Measurements from ENCODE around the gene PEAK3.

Gene PEAK3

GRCh38 chr19:2315121-2315817 is 33.3 kb upstream of the PEAK3 start:
- DNase-seq: no peak

DNA sequence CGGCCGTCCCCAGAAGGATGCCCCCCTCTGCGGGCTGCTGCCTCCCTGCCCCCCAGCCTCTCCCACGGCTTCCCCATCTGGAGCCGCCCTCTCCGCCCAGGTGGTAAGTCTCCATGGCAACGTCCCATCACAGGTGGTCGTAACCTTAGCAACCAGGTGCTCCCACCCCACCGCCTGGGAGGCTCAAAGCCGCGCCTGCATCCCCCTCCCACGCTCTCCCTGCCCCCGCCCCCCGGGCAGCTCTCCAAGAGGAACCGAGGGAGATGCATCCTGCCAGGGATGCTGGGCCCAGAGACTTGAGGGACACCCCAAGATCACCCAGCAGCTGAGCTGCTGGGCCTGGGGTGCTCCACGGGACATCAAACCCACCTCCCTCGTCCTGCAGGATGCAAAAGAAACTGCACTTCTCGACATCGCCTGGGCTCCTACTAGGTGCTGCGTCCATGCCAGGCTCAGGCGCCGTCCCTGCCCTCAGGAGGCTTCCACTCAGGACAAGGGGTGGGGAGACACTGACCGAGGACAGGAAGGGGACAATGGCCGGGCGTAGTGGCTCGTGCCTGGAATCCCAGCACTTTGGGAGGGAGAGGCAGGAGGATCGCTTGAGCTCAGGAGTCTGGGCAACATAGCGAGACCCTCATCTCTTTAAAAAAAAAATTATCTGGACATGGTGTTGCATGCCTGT is 31.0 kb upstream of the PEAK3 start:
- no peak for DNase-seq

- DNase-seq: no peak
These were observed 29.1 kb upstream of the PEAK3 start for GRCh38 chr19:2311093-2311492.

DNA sequence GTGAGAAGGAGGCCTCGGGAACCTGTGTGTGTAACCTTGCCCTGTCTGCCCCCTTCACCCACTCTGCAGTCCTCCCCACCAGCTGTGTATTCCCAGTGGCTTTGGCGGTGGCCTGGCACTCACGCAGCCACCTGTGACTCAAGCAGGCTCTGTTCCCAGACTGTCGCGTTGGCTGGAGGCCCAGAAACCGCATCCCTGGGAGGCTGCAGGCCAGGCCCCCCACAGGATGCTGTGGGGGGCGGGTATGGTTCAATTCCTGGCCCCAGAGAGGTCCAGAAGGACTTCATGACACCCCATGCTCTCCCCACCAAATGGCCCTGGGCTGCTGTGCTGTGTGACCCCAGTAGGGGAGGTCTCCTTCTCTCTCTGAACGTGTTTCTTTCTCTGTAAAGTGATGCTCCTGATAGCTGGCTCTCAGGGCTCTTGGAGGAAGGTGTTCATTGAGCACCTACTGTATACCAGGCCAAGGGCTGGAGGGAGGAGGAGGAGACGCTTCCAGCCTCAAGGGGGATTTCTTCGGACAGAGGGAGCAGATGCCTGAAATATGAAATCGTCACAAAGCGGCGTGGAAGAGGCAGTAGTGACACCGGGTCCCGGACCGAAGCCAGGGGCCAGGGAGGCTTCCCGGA is 27.9 kb upstream of the PEAK3 start:
- DNase-seq: no peak

DNA sequence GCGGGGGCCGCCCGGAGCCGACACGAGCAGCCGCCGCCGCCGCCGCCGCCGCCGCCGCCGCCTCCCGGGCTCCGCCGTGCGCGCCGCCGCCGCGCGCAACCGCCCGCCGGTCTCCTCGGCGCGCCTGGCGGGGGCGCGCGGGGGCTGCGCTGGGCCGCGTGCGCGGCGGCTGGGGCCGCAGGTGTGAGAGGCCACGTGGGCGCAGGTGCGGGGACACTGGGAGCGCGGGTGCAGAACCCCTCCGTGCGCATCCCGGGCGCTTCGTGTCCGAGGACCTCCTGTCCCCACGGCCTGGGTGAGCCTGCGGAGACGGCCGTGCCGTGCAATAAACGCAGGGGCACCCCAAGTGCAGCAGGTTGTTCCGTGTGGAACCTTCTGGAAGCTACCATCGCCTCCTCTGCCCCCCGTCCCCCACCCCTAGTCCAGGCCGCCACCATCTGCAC is 26.2 kb upstream of the PEAK3 start, which contains the start of gene LINGO3:
LINGO3 (minus strand) TSS at position 41 of the 443 bp plus-strand sequence. CDS start 16,378 bp downstream, outside the sequence.
- DNase-seq: no peak

- no peak for DNase-seq
These were observed 25.6 kb upstream of the PEAK3 start for GRCh38 chr19:2307518-2308012.

DNA sequence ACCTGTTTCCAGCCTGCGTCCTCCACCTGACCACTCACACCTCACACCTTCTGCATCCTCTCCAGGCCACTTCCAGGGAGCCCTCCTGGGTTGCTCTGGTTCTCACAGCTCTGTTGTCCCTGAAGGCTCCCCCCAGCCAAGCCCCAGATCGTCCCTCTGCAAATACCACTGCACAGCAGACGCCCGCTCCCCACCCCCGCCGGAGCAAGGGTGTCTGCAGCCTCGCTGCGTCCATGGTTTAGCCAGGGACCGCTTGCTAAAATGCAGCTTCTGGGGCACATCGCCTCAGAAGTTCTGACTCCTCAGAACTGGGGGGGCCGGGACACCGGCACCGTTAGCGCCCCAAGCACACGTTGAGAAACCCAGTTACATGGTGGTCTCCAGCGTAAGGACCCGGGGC is 25.0 kb upstream of the PEAK3 start:
- DNase-seq: no peak

GRCh38 chr19:2306281-2306806 is 24.4 kb upstream of the PEAK3 start:
- no peak for DNase-seq

DNA sequence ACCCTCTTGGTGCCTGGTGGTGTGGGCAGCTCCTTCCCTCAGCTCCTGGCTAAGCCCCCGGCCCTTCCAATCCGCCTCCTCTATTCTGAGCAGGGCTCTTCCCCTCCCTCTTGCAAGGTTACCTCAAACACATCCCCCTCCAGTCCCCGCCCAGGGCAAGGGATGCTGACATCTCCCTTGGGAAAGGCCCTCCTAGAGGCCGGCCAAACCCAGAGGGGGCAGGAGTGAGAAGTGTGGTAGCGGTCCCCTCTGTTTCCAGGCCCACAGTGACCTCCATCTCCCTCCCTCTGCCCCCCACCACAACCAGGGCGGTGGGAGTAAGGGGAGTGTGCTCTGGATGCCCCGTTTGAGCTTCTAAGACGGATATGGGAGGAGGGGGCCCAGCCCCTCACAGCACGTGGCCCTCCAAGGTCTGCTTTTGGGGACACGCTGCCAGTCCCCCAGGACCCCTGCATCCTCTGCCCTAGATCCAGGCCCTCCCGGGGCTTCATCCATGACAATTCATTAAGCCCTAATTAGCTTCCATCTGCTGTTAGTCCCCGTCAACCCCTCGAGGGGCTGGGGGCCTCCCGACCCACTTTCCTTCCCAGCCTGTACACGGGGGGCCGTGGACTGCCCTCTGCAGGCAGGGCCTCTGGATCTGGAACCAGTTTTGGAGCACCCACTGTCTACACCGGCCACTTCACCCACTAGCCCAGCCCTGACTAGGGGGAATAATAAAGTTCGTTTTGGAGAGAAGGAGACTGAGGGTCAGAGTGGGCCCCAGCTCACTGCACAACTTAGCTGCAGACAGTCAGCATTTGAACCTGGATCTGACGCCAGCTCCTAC is 23.7 kb upstream of the PEAK3 start:
- no peak for DNase-seq

DNA sequence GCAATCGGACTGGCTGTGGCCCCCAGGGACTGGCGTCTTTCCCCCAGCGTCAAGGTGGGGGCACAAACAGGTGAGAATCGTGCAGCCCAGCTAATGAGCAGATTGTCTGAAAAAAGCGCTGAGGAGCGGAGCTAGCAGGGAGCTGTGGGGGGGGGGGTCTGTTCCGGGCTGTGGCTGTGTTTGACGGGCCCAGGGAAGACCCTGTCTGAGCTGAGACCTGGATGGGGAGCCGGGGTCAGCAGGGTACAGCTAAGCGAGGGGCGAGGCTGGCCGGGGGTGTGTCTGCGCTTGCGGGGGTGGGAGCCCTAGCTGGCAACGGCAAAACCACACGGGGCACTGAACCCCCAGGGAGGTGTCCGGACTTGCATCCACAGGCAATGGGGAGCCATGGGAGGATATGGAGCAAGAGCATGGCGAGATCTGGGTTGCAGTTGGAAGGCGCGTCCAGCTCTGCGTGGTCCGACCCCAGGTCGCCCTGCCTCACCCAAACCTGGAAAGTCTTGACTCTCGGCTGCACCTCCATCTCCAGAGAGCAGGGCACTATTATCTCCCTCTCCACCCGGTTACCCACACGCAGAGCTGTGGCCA is 21.3 kb upstream of the PEAK3 start:
- no peak for DNase-seq

DNA sequence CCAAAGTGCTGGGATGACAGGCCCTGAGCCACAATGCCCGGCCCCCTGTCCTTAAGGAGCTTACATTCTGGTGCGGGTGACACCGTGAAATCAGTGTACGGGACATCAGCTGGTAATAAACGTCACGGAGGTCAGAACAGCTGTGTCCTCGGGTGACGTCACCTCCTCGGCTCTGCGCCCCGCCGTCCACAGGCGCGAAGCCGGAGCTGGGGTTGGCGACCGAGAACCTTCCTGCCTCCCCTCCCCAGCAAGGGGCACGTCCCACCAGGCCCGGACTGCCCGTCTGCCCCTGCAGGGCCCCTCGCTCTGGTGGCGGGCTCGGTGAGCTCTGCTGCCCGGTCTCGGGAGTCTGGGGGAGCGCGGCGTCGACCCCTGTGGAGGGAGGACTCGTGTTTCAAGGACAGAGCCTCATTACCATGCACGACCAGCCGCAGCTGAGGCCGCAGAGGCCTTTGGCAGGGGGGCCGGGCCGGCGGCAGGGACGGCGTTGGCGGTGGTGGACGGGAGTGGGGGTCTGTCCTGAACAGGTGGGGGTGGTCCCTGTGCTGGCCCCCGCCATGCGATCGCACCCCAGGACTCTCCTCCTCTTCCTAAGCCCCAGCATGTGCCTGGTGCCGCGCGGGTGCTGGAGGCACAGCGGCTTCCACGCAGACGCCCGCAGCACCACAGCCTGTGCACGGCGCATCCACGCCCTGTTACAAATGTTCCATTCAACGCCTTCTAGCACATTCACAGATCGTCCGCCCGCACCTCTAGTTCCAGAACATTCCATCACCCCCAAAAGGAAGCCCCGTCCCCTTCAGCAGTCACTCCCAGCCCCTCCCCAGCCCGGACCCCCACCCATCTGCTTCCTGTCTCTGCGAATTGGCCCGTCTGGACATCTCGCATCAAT is 20.6 kb upstream of the PEAK3 start:
- DNase-seq: no peak

DNA sequence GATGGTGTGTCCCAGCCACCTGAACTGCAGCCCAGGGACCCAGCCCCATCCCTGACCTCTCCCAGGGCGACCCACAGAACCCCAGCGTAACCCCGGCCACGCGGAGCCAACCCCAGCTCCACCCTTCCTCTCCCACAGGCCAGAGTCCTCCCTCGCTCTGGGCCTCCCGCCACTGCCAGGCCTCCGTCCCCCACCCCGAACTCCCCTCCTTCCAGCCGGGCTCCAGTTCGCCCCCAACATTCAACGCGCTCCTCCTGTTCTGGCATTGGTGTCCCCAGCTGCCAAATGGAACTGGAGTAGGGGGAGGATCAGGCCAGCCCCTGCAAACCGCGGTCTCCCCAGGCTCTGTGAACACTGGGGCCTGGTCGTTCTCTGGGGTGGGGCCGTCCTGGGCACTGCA is 18.6 kb upstream of the PEAK3 start:
- DNase-seq: no peak

DNA sequence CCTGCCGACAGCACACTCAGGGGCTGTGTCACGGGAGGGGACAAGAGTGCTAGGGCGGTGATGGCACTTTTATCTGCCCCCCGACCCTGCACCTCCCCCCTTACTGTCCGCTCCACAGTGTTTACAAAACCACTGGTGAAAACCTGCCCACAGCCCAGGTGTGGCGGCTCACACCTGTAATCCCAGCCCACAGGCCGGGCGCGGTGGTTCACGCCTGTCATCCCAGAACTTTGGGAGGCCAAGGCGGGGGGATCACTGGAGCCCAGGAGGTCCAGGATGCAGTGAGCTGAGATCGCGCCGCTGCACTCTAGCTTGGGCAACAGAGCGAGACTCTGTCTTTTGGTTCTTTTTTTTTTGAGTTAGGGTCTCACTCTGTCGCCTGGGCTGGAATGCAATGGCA is 14.2 kb upstream of the PEAK3 start:
- no peak for DNase-seq

GRCh38 chr19:2294687-2295335 is 12.8 kb upstream of the PEAK3 start:
- DNase-seq: no peak

DNA sequence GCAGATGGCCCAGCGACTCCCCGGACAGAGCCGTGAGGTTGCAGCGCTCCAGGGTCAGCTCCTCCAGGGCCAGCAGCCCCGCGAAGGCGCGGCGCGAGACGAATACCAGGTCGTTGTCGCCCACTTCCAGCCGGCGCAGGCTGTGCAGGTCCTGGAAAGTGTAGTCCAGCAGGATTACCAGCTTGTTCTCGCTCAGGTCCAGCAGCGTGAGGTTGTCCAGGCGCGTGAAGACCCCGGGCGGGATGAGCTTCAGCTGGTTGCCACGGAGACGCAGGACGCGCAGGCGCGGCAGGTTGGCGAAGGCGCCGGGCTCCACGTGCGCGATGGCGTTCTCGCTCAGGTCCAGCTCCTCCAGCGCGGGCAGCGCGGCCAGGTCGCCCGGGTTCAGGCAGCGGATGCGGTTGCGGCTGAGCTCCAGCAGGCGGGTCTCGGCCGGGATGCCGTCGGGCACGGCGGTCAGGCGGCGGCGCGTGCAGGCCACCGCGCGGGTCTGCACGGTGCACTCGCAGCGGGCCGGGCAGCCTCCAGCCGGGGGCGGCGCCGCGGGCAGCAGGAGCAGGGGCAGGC is 9.3 kb upstream of the PEAK3 start:
- no peak for DNase-seq

DNA sequence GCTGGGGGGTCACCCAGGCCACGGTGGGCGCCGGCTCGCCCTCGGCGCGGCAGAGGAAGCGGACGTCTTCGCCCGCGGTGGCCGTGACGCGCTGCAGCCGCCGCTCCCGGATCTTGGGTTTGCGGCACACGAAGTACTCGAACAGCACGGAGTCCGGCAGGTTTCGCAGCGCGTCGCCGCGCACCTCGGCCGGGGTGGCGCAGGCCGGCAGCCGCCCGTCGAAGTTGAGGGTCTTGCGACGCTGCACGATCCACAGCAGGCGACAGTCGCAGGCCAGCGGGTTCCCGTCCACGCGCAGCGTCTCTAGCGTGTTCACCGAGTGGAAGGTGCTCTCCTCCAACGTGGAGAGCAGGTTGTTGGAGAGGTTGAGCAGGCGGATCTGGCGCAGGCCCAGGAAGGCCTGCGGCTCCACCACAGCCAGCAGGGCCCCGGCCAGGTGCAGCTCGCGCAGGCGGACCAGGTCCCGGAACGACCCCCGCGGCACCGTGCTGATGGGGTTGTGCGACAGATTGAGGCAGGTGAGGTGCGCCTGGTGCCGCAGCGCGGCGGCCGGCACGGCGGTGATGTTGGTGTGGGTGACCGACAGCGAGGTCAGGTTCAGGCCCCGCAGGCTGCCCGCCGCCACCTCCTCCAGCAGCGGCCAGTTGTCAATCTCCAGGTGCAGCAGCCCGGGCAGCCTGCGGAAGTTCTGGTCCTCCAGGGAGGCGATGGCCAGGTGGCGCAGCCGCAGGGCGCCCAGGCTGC is 8.6 kb upstream of the PEAK3 start:
- peak; percentile 37 for DNase-seq

GRCh38 chr19:2289714-2290435 is 7.9 kb upstream of the PEAK3 start:
- DNase-seq: peak; percentile 63

DNA sequence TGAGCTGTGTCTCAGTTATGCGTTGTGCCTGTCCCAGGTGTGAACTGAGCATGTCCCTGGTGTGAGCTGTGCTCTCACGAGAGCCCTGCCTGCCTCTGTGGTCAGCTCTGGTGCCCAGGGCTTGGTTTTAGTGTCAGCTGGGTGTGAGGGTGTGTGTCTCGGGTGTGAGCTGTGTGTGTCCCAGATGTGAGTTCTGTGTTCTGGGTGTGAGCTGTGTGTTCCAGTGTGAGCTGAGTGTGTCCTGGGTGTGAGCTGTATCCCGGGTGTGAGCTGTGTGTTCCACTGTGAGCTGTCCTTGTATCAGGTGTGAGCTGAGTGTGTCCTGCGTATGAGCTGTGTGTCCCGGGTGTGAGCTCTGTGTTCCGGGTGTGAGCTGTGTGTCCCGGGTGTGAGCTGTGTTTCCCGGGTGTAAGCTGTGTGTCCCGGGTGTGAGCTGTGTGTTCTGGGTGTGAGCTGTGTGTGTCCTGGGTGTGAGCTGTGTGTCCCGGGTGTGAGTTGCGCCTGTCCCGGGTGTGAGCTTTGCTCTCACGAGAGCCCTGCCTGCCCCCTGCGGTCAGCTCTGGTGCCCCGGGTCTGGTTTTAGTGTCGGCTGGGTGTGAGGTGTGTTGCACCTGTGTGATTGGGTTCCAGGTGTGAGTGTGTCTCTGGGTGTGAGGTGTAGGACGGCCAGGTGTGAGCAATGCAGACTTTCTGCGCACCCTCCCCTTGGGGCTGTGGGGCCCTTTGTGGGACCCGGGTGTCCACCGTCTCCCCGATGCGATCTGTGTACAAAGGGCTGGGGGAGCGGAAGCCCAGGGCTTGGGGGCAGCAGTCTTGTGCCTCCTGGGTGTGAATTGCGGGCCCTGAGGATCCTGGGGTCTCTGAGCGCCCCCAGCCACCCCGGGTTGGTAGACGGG is 7.1 kb upstream of the PEAK3 start:
- no peak for DNase-seq

Measured in stimulated activated CD4-positive, alpha-beta T cell treated with anti-CD3 and anti-CD28 coated beads, Interleukin-15, amount 100 ng/mL, for 24 hours (primary cell).